ENCODE data around the gene KCP.

The KCP gene

GRCh38 chr7:128938544-128939074, 28.1 kb upstream of the KCP start:
- DNase-seq, result no peak

DNA sequence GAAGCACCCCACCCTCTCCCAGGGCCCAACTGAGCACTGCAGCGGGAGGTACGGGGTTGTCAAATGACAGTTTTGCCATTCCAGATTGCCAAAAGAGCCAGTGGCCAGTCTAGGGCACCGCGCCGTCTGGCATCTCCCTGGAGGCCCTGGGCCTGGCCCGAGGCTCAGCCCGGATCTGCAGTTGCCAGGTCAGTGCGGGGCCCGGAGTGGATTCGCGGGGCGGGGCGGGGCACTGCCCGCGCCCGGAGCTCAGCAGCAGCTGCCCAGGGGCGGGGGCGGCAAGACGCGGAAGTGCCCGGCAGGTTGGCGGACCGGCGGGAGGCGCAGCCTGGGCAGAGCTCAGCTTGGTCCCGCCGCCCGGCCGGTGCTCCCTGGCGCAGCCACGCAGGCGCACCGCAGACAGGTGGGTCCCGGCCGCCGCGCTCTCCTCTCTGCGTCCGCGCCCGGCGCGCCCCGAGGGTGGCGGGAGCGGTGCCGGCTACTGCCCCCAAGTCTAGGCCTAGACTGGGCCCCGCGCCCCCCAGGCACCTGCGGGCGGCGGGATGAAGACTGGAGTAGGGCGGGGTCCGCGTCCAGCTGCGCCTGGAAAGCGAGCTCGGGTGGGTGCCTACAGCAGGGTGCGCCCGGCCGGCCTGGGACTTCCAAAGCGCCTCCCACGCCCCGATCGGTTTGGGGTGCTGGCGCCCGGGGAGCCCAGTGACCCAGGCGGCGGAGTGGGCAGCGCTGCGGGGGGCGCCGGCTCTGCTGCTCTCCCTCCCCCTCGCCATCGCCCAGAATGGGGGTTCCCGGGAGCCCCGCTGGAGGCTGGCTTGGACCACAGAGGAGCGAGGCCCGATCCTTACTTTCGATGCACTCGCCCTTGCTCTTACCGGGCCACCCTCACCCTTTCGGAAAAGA, 27.4 kb upstream of the KCP start, which contains the start of gene IRF5:
IRF5 (plus strand) TSS at position 281 of the 897 bp plus-strand sequence. CDS start 4,155 bp downstream, outside the sequence.
- DNase-seq, result peak; percentile 19

- DNase-seq, result no peak
Observed at GRCh38 chr7:128937271-128937646, 26.8 kb upstream of the KCP start.

GRCh38 chr7:128936798-128937197, 26.3 kb upstream of the KCP start:
- no peak for DNase-seq

GRCh38 chr7:128935342-128935730, 24.8 kb upstream of the KCP start:
- peak; percentile 7 for DNase-seq

- no peak for DNase-seq
Observed at GRCh38 chr7:128934361-128935341, 24.1 kb upstream of the KCP start.

GRCh38 chr7:128933180-128933891, 22.8 kb upstream of the KCP start:
- no peak for DNase-seq

DNA sequence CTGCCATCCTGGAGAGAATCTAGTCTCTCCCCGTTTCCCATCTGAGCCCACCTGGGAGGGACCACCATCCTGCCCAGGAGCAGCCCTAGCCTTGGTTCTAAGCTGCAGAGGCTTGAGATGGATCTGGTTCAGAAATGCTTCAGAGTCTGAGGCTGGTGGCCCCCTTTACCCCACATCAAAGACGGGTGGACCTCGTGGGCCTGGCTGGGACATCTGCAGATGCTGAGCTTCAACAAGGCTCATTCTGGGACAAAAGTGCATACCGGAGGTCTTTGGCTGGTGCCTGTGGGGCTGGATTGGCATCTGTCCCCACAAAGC, 22.3 kb upstream of the KCP start:
- no peak for DNase-seq

DNA sequence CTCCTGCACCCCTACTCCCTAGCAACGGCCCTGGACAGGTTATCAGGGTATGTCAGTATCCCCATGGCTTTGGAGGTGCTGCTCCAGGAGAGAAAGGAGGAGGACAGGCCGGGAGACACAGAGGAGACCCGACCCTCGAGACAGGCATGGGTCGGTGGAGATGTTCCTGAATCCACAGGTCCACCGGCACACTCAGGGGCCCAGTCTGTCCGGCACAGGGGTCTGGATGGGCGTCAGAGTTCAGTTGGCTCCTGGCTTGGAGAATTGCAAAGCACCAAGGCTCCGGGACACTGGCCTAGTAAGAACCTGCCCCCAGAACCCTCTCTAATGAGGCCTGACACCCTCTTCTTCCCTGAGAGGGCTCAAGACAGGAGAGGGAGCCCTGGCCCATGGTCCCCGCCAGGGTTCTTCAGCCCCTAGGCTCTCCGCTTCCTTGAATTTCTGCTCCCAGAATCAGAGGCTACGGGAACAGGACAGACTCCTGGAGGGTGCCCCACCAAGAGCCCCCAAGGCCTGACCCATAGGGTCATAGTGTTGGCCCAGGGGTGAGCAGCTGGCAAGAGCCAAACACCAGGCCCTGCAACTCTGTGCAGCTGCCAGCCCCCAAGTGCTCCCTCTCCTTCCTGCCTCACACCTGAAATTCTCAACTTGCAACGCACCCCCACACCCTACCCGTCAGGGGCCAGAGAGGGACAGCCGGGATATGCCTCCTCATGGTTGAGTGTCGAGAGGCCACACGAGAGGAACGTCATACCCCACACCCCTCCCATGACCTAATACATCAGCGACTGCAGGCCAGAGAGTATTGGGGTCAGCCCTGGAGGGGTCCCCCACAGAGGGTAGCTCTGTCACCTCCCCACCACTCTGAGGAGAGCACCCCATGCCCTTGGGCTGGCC, 21.7 kb upstream of the KCP start:
- DNase-seq, result no peak

DNA sequence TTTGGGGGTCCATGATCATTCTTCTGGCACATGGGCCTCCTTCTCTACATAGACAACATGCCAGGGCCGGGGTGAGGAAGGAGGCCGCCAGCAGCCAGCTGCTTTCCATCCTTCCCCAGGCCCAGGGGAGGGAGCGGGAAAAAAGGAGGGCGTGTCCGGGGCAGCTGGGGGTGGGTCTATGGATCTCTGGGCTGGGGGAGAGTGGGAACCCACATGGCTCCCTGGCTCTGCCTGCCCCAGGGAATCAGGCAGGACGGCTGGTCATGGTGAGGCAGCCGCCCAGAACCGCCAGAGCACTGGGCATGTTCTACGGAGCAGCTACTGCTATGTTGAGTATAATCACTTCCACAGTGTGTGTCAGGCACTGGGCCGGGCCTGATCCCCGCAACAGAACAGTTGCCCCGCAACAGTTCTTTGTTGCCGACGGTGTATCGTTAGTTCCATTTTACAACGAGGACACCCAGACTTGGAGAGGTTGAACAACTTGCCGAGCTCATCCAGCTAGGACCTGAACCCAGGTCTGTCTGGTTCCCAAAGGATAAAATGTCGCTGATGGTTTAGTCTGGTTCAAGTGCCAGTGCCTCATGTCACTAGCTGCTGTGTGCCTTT, 20.8 kb upstream of the KCP start:
- no peak for DNase-seq

DNA sequence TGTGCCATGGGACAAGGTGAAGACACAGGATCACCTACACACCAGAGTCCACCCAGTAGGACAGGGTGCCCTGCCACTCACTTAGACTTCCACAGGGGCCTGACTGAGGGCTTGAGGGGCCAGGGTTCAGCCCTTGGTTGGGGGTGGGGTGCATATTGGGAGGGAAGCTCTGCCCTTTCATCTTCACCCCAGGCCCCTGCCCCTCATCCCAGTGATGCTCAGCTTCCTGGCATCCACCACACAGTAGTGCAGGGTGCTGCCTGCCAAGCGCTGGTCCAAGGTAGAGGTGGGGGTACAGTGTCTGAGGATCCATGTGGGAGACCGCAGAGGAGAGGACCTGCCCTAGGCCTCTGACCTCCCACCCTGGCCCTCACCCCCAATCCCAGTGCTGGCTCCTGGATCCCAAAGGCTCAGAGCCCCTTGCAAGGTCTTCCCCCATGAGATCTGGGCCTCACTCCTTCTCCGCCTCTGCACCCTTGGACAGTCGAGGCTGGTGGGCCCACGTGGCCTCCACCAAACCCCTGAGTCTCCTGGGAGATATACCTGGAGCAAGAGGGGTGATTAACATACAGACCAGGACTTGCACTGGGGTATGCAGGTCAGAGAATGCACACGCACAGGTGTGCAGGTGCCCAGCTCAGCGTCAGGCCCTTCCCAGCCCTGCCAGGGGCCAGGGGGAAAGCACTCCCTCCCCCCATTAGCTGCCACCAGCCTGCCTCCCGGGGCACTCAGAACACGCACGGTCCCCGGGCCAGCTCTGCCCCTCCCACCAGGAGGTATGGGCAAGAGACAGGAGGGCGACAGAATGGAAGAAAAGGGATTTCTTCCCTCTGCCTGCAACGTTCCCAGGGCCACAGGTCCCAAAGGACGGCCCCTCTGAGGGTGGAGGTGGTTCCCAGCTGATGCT, 18.6 kb upstream of the KCP start:
- DNase-seq, result no peak

DNA sequence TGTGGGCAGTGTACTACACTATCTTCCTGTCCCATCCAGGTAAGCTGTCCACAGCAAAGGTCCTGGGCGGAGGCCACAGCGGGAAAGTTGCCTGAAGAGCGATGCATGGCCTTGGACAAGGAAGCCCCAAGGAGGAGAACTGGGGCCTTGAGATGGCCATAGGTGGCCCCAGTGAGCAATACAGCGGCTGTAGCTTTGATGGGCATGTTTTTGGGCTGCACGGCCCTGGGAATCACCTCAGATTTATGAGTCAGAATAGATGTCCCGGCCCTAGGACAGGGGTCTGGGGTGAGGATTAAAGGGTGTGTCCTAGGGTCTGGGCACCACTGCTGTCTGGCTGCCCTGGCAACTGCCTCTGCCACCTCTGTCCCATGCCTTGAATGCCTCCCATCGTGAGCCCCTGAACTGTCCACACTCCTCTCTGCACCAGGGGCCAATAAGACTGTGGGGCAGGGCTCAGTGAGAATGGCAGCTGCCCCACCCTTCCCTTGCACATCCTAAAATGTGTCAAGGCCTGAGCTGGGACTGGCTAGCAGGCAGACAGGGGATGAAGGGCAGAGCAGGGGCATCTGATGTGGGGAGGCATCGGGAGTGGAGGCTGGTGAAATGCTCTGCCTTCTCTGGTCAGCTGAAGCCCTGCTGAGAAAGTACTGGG, 17.8 kb upstream of the KCP start:
- no peak for DNase-seq

- DNase-seq, result no peak
Observed at GRCh38 chr7:128924707-128925588, 14.4 kb upstream of the KCP start.

- DNase-seq, result no peak
Observed at GRCh38 chr7:128923411-128923800, 12.9 kb upstream of the KCP start.

DNA sequence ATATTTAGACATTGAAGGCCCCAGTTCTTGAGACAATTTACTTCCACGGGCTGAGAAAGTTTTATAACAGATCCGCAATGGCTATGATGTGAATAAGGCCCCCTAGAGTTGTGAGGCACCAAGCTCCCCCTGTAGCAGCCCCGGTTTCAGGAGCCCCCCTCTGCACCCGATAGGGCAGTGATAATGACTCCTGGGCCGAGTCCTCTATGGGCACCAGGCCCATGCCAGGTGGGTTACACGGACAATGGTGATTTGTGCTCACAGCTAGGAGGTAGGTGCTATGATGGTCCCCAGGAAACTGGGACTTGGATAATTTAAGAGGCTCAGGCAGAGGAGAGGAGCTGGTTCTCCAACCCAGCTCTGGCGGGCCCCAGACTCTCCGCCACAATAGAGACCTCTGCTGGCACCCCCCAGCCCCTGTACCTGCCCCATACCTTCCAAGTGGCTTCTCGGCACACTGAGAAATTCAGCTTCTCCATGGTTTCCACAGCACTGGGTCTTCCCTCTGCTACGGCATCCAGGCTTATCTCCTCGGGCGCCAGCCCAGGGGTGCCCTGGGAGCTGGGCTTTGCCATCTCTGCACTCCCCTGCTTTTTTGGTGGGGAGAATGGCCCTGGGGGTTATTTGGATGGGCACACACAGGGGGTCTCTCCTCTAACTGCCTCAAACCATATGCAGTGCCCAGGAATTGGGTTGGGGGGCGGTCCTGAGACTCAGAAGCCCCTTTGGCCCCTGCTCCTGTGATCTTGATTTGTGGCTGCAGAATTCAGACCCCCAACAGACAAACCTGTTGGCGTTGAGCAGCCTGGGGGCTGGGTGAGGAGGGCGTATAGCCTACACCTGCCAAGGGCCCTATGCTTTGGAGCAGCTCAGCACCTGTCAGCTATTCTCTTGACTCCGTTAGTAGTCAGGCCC, 12.2 kb upstream of the KCP start:
- DNase-seq, result no peak

- DNase-seq, result no peak
Observed at GRCh38 chr7:128921866-128922440, 11.4 kb upstream of the KCP start.
